ENCODE measurements around the gene FAM13B.
"Not testable (repeated sequence)": the region's sequence is repeated elsewhere in the genome, so short reads cannot be mapped to it uniquely, and the experiment has no call there.

Gene FAM13B

DNA sequence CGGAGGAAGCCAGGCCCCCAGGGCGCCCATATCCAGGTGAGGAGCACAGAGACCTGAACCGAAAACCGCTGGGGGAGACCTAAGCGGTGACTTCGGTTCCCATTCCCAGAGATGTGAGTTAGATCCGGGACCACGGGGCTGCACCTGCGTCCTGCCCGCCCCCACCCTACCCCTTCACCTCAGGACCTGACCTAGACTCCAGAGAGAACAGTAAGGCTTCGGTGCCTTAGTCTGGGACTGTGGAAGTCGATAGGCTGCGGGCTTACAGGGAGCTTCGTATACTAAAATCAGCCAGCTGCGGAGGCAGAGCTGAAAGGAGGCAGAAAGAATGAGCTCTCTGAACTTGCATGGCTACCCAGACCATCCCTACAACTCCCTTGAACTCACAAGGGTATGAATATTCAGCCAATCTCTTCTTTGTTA, 518 bp upstream of the FAM13B start:
- no peak for DNase-seq

GRCh38 chr5:138032028-138032571, 779 bp downstream of the FAM13B start:
- DNase-seq = peak; percentile 64 to 72

- no peak for DNase-seq
Observed at GRCh38 chr5:138029944-138030343, 2.9 kb downstream of the FAM13B start.

GRCh38 chr5:138029501-138029900, 3.4 kb downstream of the FAM13B start:
- no peak for DNase-seq

GRCh38 chr5:138028971-138029365, 3.9 kb downstream of the FAM13B start:
- no peak for DNase-seq

DNA sequence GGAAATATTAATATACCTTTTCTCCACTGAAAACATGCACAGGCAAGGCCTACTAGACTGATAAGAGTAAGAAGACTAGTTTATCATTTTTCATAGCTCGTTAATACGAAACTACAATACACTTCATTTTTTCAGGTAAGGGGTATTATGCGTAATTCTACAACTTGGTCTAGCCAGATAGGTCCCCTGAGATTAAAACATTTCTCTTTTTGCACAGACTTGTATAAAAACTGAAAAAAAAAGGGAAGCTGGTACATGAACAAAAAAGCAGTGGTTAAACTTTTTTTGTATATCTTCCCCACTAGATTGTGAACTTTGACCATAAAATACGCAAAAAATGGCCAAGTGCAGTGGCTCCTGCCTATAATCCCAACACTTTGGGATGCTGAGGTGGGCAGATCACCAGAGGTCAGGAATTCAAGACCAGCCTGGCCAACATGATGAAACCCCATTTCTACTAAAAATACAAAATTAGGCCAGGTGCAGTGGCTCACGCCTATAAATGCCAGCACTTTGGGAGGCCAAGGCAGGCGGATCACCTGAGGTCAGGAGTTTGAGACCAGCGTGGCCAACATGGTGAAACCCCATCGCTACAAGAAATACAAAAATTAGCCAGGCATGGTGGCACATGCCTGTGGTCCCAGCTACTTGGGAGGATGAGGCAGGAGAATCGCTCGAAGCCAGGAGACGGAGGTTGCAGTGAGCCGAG, 4.5 kb downstream of the FAM13B start:
- DNase-seq = not testable (repeated sequence)

GRCh38 chr5:138026793-138027192, 6.1 kb downstream of the FAM13B start:
- DNase-seq = not testable (repeated sequence)

DNA sequence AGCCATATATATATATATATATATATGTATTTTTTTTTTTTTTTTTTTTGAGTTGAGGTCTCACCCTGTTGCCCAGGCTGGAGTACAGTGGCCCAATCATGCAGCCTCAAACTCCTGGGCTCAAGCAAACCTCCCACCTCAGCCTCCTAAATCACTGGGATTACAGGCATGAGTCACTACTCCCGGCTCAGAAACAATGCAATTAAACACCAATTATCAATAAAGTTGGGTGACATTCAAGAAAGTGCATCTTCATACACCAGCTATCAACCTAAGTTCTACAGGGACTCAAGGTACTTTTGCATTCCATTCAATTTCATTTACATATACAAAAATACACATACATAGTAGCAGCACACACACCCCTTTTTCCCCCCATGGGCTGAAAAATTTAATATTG, 7.6 kb downstream of the FAM13B start:
- no peak for DNase-seq

- DNase-seq = no peak
Observed at GRCh38 chr5:138024117-138024516, 8.8 kb downstream of the FAM13B start.

DNA sequence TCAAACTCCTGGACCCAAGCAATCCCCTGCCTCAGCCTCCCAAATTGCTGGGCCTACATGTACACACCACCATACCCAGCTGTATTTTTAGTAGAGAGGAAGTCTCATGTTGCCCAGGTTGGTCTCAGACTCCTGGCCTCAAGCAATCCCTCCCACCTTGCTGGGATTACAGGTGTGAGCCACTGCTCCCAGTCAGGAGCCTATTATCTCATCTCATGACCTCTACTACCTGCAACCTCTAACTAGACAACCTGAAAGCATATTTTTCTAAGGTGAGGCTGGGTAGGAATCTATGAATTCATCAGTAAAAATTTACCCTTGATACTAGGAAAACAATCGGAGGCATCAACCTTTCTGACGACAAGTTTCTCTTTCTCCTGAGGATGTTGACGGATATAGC, 10.0 kb downstream of the FAM13B start:
- no peak for DNase-seq

- no peak for DNase-seq
Observed at GRCh38 chr5:138021771-138022170, 11.1 kb downstream of the FAM13B start.

DNA sequence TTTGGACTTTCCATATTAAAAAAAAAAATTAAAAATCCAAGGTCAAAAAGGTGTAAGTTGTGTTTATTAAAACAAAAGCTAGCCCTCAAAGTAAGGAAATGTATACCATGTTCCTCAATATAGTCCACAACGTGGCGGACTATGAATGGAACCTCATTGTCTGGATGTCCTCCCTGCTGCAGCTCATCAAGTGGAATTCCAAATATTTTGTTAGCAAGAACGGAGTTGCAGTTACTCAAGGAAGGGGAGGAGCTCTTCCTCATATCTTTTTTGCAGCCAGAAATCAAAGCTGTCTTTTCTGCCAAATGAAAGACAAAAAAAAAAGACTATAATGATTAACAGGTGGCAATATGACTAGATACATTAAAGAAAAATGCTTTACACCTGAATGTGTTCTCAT, 14.0 kb downstream of the FAM13B start:
- DNase-seq = no peak

- no peak for DNase-seq
Observed at GRCh38 chr5:138015916-138016315, 17.0 kb downstream of the FAM13B start.

DNA sequence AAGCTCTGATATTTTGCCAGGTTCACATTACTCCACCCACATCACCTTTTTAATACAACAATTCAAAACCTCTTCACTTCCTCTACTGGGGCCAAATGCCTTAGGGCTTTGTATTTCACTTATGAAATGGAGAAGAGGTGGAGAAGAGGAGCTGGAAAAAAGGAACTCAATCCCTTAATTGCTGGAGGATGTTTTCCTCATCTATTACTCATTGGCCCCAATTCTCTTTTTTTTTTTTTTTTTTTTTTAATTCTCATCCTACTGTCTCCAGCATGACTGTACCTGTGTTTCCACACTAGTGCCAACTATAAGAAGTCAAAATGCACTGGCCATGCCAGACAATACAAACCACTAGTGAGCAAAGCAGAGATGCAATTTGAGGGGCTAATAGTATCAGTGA, 20.9 kb downstream of the FAM13B start:
- DNase-seq = no peak

- no peak for DNase-seq
Observed at GRCh38 chr5:138000102-138000723, 32.7 kb downstream of the FAM13B start.

DNA sequence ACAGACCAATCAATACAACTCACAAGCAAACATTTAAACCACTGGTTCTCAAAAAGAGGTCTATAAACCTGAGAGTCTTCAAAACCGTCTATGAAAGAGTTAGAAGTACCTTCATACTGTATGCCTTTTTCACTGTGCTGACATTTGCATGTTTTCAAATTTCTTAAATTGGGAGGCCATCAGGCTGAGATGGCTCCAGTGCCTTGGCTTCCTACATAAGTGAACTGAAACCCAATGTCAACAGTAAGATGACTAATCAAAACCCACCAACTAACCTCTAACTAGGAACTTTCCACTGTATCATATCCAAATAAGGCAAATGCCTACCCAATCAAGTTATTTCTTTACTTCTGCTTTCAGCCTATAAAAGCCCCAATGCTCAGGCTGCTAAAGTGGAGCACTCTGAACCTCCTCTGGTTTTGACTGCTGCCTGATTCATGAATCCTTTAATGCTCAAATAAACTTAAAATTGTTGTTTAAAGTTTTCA, 35.1 kb downstream of the FAM13B start:
- DNase-seq = no peak

GRCh38 chr5:137995749-137996128, 37.1 kb downstream of the FAM13B start:
- no peak for DNase-seq

- DNase-seq = no peak
Observed at GRCh38 chr5:137995077-137995748, 37.7 kb downstream of the FAM13B start.

GRCh38 chr5:137994556-137994955, 38.3 kb downstream of the FAM13B start:
- no peak for DNase-seq

DNA sequence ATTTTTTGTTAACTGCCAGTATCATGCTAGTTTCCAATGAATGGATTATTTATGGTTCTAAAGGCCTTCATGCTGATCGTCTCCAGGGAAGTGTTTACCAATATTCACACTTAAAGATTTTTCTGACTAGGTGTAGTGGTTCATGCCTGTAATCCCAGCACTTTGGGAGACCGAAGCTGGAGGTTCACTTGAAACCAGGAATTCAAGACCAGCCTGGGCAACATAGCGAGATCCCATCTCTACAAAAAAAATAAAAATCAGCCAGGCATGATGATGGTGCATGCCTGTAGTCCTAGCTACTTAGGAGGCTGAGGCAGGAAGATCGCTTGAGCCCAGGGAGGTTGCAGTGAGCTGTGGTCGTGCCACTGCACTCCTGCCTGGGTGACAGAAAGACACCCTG, 43.5 kb downstream of the FAM13B start:
- DNase-seq = no peak

DNA sequence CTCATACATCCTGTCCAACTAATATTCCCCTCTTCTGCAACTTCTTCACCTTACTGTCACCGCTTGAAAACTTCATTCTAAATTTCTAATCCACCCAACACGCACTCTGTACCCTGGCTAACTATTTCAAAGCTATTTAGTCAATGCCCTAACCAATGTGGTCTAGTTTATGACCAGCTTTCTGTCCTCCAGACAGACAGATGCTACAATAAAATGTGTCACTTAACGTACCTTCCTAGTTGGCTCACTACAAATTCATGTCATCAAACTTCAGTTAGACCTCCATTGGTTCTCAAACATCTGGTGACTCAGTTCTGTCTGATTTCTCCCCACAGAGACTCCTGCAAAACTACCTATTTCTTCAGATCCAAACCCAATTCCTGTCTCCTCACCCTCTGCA, 57.7 kb downstream of the FAM13B start:
- no peak for DNase-seq

DNA sequence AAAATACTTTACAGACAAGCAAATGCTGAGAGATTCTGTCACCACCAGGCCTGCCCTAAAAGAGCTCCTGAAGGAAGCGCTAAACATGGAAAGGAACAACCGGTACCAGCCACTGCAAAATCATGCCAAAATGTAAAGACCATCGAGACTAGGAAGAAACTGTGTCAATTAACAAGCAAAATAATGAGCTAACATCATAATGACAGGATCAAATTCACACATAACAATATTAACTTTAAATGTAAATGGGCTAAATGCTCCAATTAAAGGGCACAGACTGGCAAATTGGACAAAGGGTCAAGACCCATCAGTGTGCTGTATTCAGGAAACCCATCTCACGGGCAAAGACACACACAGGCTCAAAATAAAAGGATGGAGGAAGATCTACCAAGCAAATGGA, 62.5 kb downstream of the FAM13B start:
- DNase-seq = not testable (repeated sequence)

GRCh38 chr5:137960819-137961218, 72.1 kb downstream of the FAM13B start:
- no peak for DNase-seq

DNA sequence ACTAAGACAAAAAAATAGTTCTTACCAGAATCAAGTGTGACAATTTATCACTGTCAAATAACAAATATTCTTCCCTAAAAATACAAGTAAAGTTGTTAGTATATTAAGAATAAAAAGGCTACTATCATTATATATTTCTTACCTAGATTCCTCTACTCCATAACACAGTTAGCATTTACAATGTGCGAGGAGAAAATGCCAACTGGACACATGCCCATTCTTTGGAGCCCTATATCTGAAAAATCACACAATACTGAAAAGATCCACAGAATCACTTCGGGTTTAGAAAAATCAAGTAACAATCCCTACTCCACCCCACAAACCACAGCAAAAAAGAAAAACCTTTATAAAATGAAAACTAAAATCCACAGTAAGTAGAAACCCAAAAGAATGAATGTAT, 72.7 kb downstream of the FAM13B start:
- DNase-seq = no peak

Measured in CD4-positive, alpha-beta T cell treated with Interleukin-1 beta for 1 hour (primary cell).